ENCODE measurements around the gene BEND6.

BEND6 gene

GRCh38 chr6:57048577-57048976 is 93.7 kb downstream of the BEND6 start:
- no peak for DNase-seq (ENCODE audit: low read depth)
- no peak overlapping the region for H3K4me3 ChIP-seq (ENCODE audit: control insufficient read depth, low read depth, low read length)
- TF ChIP-seq CTCF (IDR thresholded peaks at IDR 0.05; ENCODE audit: control insufficient read depth, insufficient read depth, low read depth, low read length, missing control alignments), result no peak

- DNase-seq (ENCODE audit: low read depth), result no peak
- H3K4me3 ChIP-seq (ENCODE audit: control insufficient read depth, low read depth, low read length), result no peak overlapping the region
- no peak for TF ChIP-seq CTCF (IDR thresholded peaks at IDR 0.05; ENCODE audit: control insufficient read depth, insufficient read depth, low read depth, low read length, missing control alignments)
Observed at GRCh38 chr6:57063847-57064246, 108.9 kb downstream of the BEND6 start.

GRCh38 chr6:57064809-57065208 is 109.9 kb downstream of the BEND6 start:
- no peak for TF ChIP-seq CTCF (IDR thresholded peaks at IDR 0.05; ENCODE audit: control insufficient read depth, insufficient read depth, low read depth, low read length, missing control alignments)
- no peak overlapping the region for H3K4me3 ChIP-seq (ENCODE audit: control insufficient read depth, low read depth, low read length)
- no peak for DNase-seq (ENCODE audit: low read depth)

- TF ChIP-seq CTCF (IDR thresholded peaks at IDR 0.05; ENCODE audit: control insufficient read depth, insufficient read depth, low read depth, low read length, missing control alignments), result no peak
- DNase-seq (ENCODE audit: low read depth), result no peak
- H3K4me3 ChIP-seq (ENCODE audit: control insufficient read depth, low read depth, low read length), result no peak overlapping the region
Observed at GRCh38 chr6:57068061-57068460, 113.2 kb downstream of the BEND6 start.

GRCh38 chr6:57069228-57069627 is 114.3 kb downstream of the BEND6 start:
- no peak for TF ChIP-seq CTCF (IDR thresholded peaks at IDR 0.05; ENCODE audit: control insufficient read depth, insufficient read depth, low read depth, low read length, missing control alignments)
- no peak overlapping the region for H3K4me3 ChIP-seq (ENCODE audit: control insufficient read depth, low read depth, low read length)
- DNase-seq (ENCODE audit: low read depth), result no peak

- DNase-seq (ENCODE audit: low read depth), result no peak
- no peak overlapping the region for H3K4me3 ChIP-seq (ENCODE audit: control insufficient read depth, low read depth, low read length)
- TF ChIP-seq CTCF (IDR thresholded peaks at IDR 0.05; ENCODE audit: control insufficient read depth, insufficient read depth, low read depth, low read length, missing control alignments), result no peak
Observed at GRCh38 chr6:57069920-57070331, 115.0 kb downstream of the BEND6 start.

- DNase-seq (ENCODE audit: low read depth), result no peak
- TF ChIP-seq CTCF (IDR thresholded peaks at IDR 0.05; ENCODE audit: control insufficient read depth, insufficient read depth, low read depth, low read length, missing control alignments), result no peak
- H3K4me3 ChIP-seq (ENCODE audit: control insufficient read depth, low read depth, low read length), result no peak overlapping the region
Observed at GRCh38 chr6:57072108-57072507, 117.2 kb downstream of the BEND6 start.
